Activated CD8-positive, alpha-beta T cell treated with anti-CD3 and anti-CD28 coated beads for 36 hours (primary cell): ENCODE data around the gene GJD4. TPM values are rescaled to one million over a fixed set of nuclear protein-coding genes. Genes with fewer than 3 reads are reported as not detected.

ENCODE experiments used
- ATAC-seq: fragments of 200-7000 bp; cut with Tn5 transposase; one replicate; pipeline ENCODE4 v1.10.0; 2021; ENCODE audit warnings: mild to moderate bottlenecking, moderate library complexity
- CTCF ChIA-PET: fragments of 350-600 bp; sonication (Branson Sonifier 250); formaldehyde crosslinking; loops from one replicate; lab custom pipeline; 2021; ENCODE audit warnings: antibody characterized with exemption; lab: Charles Lee
- POLR2A ChIA-PET: fragments of 350-600 bp; sonication (Branson Sonifier 250); formaldehyde crosslinking; loops from one replicate; lab custom pipeline; 2021; ENCODE audit warnings: antibody characterized with exemption; lab: Charles Lee
- DNase-seq: peaks from one replicate; pipeline ENCODE4 v3.0.0-alpha.2; 2020
- H3K27ac Mint-ChIP-seq: one replicate; pipeline ENCODE4 v1.8.0; 2021; ENCODE audit warnings: mild to moderate bottlenecking, mixed read lengths
- H3K27me3 Mint-ChIP-seq: one replicate; pipeline ENCODE4 v1.8.0; 2021; ENCODE audit warnings: mixed read lengths
- H3K36me3 Mint-ChIP-seq: one replicate; pipeline ENCODE4 v1.8.0; 2021; ENCODE audit warnings: low read depth, mixed read lengths
- H3K4me1 Mint-ChIP-seq: one replicate; pipeline ENCODE4 v1.8.0; 2021; ENCODE audit warnings: low read depth, mixed read lengths
- H3K4me3 Mint-ChIP-seq: one replicate; pipeline ENCODE4 v1.8.0; 2021; ENCODE audit warnings: mild to moderate bottlenecking, moderate library complexity, mixed read lengths
- H3K9me3 Mint-ChIP-seq: one replicate; pipeline ENCODE4 v1.8.0; 2021; ENCODE audit warnings: mixed read lengths
- intact Hi-C: fragments of 100-400 bp; cut with micrococcal nuclease; formaldehyde crosslinking; loops from one replicate; pipeline ENCODE4 v1.10.0; 2022
- total RNA-seq, 2 experiments: library from RNA; stranded (reverse); gene quantifications; one replicate each; pipeline ENCODE4 v1.2.3, GENCODE V29; 2021
- TF ChIP-seq, protein P1 (sequence below): fragments of 200-600 bp; IDR thresholded peaks from one replicate; pipeline ENCODE4 v1.8.0; 2022; ENCODE audit warnings: antibody characterized with exemption, mild to moderate bottlenecking

Gene GJD4
- total RNA-seq, 2 experiments from 2014 or later = not detected

DNA sequence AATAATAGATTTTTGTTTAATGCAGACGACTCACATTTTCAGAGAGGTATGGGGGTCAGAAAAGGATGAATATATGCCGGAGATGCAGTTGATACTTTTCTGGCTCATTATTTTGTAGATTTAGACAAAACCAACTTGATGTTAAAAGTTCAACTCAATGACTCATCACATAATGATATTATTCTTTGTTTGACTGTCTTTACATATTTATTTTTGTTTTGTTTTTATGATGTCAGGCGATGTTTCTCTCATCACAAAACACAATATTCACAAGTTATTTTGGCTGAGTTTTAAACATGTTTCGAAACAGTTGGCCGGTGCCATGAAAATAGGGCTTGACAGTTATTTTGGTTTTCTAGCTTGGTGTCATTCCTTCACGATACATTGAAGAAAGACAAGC lies 1.3 kb downstream of the GJD4 start:
- ATAC-seq = no peak
- intact Hi-C loops = no loop called here
- DNase-seq = no peak
- Mint-ChIP-seq H3K4me1 (peaks cover 5% of the 10 kb centered on the region), H3K9me3 (peaks cover 5% of the 10 kb centered on the region), H3K27ac (no peak overlapping the region), H3K27me3 (peaks cover 48% of the 10 kb centered on the region), H3K4me3 (no peak overlapping the region), H3K36me3 (no peaks in the 10 kb centered on the region)
- POLR2A ChIA-PET = no interaction called here
- CTCF ChIA-PET = interaction anchor here (1.3 to 1.4 kb wide), 2 partner anchors 31 to 43 kb away, joined by 3 to 4 read pairs; no protein-coding TSS in a partner anchor
- TF ChIP-seq, protein P1, sequence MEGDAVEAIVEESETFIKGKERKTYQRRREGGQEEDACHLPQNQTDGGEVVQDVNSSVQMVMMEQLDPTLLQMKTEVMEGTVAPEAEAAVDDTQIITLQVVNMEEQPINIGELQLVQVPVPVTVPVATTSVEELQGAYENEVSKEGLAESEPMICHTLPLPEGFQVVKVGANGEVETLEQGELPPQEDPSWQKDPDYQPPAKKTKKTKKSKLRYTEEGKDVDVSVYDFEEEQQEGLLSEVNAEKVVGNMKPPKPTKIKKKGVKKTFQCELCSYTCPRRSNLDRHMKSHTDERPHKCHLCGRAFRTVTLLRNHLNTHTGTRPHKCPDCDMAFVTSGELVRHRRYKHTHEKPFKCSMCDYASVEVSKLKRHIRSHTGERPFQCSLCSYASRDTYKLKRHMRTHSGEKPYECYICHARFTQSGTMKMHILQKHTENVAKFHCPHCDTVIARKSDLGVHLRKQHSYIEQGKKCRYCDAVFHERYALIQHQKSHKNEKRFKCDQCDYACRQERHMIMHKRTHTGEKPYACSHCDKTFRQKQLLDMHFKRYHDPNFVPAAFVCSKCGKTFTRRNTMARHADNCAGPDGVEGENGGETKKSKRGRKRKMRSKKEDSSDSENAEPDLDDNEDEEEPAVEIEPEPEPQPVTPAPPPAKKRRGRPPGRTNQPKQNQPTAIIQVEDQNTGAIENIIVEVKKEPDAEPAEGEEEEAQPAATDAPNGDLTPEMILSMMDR = no peak

DNA sequence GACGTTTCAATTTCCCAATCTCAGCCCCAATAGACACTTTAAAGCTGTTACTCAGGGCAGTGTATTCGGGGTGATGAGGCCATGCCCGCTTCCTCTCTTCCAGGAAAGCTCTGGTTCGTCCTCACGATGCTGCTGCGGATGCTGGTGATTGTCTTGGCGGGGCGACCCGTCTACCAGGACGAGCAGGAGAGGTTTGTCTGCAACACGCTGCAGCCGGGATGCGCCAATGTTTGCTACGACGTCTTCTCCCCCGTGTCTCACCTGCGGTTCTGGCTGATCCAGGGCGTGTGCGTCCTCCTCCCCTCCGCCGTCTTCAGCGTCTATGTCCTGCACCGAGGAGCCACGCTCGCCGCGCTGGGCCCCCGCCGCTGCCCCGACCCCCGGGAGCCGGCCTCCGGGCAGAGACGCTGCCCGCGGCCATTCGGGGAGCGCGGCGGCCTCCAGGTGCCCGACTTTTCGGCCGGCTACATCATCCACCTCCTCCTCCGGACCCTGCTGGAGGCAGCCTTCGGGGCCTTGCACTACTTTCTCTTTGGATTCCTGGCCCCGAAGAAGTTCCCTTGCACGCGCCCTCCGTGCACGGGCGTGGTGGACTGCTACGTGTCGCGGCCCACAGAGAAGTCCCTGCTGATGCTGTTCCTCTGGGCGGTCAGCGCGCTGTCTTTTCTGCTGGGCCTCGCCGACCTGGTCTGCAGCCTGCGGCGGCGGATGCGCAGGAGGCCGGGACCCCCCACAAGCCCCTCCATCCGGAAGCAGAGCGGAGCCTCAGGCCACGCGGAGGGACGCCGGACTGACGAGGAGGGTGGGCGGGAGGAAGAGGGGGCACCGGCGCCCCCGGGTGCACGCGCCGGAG lies 2.6 kb downstream of the GJD4 start:
- DNase-seq (peak; percentile 19), ATAC-seq (peak; percentile 27)
- no peak overlapping the region for H3K27ac Mint-ChIP-seq
- TF ChIP-seq, protein P1 = no peak
- H3K9me3 Mint-ChIP-seq = peaks cover 5% of the 10 kb centered on the region
- H3K4me3 Mint-ChIP-seq = peak overlapping the region; percentile 34
- intact Hi-C loops = no loop called here
- H3K4me1 Mint-ChIP-seq = peaks cover 5% of the 10 kb centered on the region
- CTCF ChIA-PET = no interaction called here
- POLR2A ChIA-PET = no interaction called here
- peaks cover 48% of the 10 kb centered on the region for H3K27me3 Mint-ChIP-seq
- no peaks in the 10 kb centered on the region for H3K36me3 Mint-ChIP-seq

DNA sequence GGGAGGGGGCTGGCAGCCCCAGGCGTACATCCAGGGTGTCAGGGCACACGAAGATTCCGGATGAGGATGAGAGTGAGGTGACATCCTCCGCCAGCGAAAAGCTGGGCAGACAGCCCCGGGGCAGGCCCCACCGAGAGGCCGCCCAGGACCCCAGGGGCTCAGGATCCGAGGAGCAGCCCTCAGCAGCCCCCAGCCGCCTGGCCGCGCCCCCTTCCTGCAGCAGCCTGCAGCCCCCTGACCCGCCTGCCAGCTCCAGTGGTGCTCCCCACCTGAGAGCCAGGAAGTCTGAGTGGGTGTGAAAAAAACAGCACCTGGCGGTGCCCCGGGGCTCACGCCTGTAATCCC lies 3.2 kb downstream of the GJD4 start:
- Mint-ChIP-seq H3K4me3 (no peak overlapping the region), H3K4me1 (peaks cover 5% of the 10 kb centered on the region), H3K27me3 (peaks cover 48% of the 10 kb centered on the region), H3K27ac (no peak overlapping the region), H3K36me3 (no peaks in the 10 kb centered on the region), H3K9me3 (peaks cover 5% of the 10 kb centered on the region)
- intact Hi-C loops = no loop called here
- ATAC-seq (no peak), DNase-seq (no peak)
- TF ChIP-seq, protein P1 = no peak
- ChIA-PET POLR2A (no interaction called here), CTCF (no interaction called here)

DNA sequence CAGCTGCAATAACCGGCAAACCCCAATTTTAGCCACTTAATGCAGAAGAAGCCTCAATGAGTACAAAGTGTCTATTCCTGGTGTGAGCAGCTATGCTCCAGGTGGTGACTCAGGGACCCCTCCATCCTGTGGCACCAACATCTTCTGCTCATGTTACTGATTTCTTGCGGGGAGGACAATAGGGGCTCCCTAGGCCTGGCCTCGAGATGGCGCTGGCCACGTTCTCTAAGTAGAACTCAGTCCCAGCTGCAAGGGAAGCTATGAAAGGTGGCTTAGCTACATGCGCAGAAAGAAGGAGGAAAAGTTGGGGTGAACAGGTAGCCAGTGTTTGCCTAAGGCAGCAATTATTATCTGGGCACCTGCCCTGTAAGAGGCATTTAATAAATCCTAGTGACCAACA lies 6.6 kb downstream of the GJD4 start:
- ChIA-PET CTCF (interaction anchor here (1.0 to 2.9 kb wide), 2 partner anchors 24 to 31 kb away, joined by 3 to 13 read pairs; no protein-coding TSS in a partner anchor), POLR2A (no interaction called here)
- peaks cover 32% of the 10 kb centered on the region for H3K27me3 Mint-ChIP-seq
- no peak overlapping the region for H3K4me3 Mint-ChIP-seq
- TF ChIP-seq, protein P1 = no peak
- peaks cover 5% of the 10 kb centered on the region for H3K4me1 Mint-ChIP-seq
- ATAC-seq (no peak), DNase-seq (no peak)
- no peak overlapping the region for H3K27ac Mint-ChIP-seq
- peaks cover 5% of the 10 kb centered on the region for H3K9me3 Mint-ChIP-seq
- H3K36me3 Mint-ChIP-seq = no peaks in the 10 kb centered on the region
- intact Hi-C loops = no loop called here

DNA sequence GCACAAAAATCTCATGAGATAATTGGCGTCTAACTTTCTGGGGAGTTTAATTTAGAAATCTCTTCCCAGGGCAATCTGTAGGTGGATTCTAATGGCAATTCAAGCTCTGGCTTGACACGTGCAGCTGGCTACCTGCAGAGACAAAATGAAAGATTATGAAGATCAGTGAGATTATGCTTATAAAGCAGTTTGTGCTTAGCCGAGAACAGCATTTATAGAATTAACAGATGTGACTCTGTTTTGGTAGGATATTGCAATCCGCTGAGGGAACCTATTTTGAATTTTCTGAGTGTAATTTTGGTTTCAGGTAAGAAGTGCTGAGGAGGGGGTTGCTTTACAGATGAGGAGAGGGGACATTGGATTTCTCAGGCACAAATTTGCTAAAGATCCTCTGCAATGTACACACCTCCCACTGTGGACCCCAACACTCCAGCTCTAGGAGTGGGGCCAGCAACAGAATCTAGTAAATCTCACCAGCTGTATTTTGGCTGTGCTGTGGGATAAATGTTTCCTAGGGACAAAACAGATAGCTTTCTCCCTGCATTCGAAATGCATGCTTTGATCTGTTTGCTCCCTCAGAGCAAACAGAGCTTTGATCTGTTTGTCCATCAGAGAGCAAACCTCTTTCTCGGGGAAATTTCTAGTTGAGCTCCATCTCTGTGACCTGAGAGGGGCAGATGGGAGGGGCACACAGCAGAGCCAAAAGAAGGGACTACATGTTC lies 7.4 kb downstream of the GJD4 start:
- ATAC-seq (no peak), DNase-seq (no peak)
- Mint-ChIP-seq H3K27me3 (peaks cover 25% of the 10 kb centered on the region), H3K36me3 (no peaks in the 10 kb centered on the region), H3K4me3 (no peak overlapping the region), H3K27ac (no peak overlapping the region), H3K4me1 (peaks cover under 1% of the 10 kb centered on the region), H3K9me3 (peaks cover 5% of the 10 kb centered on the region)
- ChIA-PET CTCF (interaction anchor here (1.0 to 2.9 kb wide), 4 partner anchors 18 to 335 kb away, joined by 3 to 13 read pairs (median 3); no protein-coding TSS in a partner anchor), POLR2A (no interaction called here)
- intact Hi-C loops = no loop called here
- TF ChIP-seq, protein P1 = no peak
